Upper lobe of left lung (tissue), 4 donors: Measurements from ENCODE around the gene SFMBT2.

Experiments
- CTCF ChIP-seq, 6 experiments: fragments of 450-650 bp in 4 of 6; fragments of 200-600 bp in 2 of 6; sonication (generic) in 2 of 6; IDR thresholded peaks; one replicate each; pipeline ENCODE4 v1.5.1; 2016 to 2019; ENCODE audit warnings: antibody characterized with exemption in 6 of 6
- POLR2A ChIP-seq, 4 donors: fragments of 450-650 bp; IDR thresholded peaks; one replicate each; pipeline ENCODE4 v1.5.1; 2016 to 2017; ENCODE audit warnings: antibody characterized with exemption in 4 of 4, mild to moderate bottlenecking in 2 of 4
- POLR2AphosphoS5 ChIP-seq, 2 donors: sonication (generic); formaldehyde crosslinking; IDR thresholded peaks; one replicate each; pipeline ENCODE4 v1.5.1; 2017; ENCODE audit warnings: antibody characterized with exemption in 2 of 2

DNA sequence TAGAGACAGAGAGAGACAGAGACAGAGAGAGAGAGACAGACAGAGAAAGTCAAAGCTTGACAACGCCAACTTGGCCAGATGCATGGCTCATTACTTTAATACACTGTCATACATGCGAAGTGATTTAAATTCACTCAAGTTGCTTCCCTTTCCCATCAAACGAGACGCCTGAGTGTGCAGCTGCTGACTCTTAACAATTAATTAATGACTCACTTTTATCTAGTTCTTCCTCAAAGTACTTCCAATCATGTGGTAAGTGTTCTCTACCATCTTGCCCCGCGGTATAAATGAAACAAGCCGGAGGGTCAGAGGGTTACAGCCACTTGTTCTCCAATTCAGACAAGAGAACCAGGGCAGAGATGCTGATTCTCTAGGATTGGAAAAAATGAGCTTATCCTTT, 90.8 kb downstream of the SFMBT2 start:
- TF ChIP-seq POLR2AphosphoS5 (IDR thresholded peaks at IDR 0.05) (no peak), POLR2A (IDR thresholded peaks at IDR 0.05) (no peak), CTCF (IDR thresholded peaks at IDR 0.05) (no peak)
